IMR-90 (cell line): ENCODE data around the gene CACNB2. TPM values are rescaled to one million over a fixed set of nuclear protein-coding genes. Genes with fewer than 3 reads are reported as not detected.

Experiments used
- ATAC-seq: fragments of 200-7000 bp; cut with Tn5 transposase; 2 replicates; pipeline ENCODE4 v1.9.1; 2020; ENCODE audit warnings: low read depth, mild to moderate bottlenecking, moderate library complexity
- BruUV-seq: library from RNA; stranded (reverse); fragments of 400-500 nt; replicated peaks from 2 replicates; lab custom pipeline; 2021; lab: Mats Ljungman, UMichigan
- CTCF ChIA-PET: fragments of 300-600 bp; formaldehyde crosslinking; extraction: SDS; loops from one replicate; lab custom pipeline; 2021; ENCODE audit warnings: antibody characterized with exemption; lab: Yijun Ruan, JAX
- POLR2A ChIA-PET: fragments of 300-600 bp; sonication (Branson Sonifier 250); formaldehyde crosslinking; loops from one replicate; lab custom pipeline; 2022; ENCODE audit warnings: antibody characterized with exemption; ENCODE audit not compliant: unreplicated experiment; lab: Charles Lee
- DNase-seq: peaks from one replicate; pipeline ENCODE4 v3.0.0; 2013
- H2AFZ ChIP-seq: replicated peaks from 2 replicates; pipeline ENCODE3; 2013; ENCODE audit warnings: low read length, mild to moderate bottlenecking; ENCODE audit not compliant: poor library complexity
- H2AK5ac ChIP-seq: 2 replicates; pipeline ENCODE4 v1.6.1; 2013; ENCODE audit warnings: low read depth, low read length, inconsistent platforms
- H2AK9ac ChIP-seq: replicated peaks from 2 replicates; pipeline ENCODE3; 2013; ENCODE audit warnings: mild to moderate bottlenecking, low read depth, low read length, moderate library complexity; ENCODE audit not compliant: poor library complexity
- H2BK120ac ChIP-seq: 2 replicates; pipeline ENCODE4 v1.6.1; 2013; ENCODE audit warnings: low read depth, low read length, inconsistent platforms
- H2BK15ac ChIP-seq: 3 replicates; pipeline ENCODE4 v1.6.1; 2013; ENCODE audit warnings: low read depth, low read length, inconsistent platforms
- H2BK20ac ChIP-seq: 2 replicates; pipeline ENCODE4 v1.6.1; 2013; ENCODE audit warnings: low read depth, mild to moderate bottlenecking, inconsistent platforms, low read length, moderate library complexity
- H2BK5ac ChIP-seq: 2 replicates; pipeline ENCODE4 v1.6.1; 2013; ENCODE audit warnings: mild to moderate bottlenecking, low read depth, low read length, inconsistent platforms; ENCODE audit not compliant: poor library complexity, severe bottlenecking
- H3K14ac ChIP-seq: replicated peaks from 2 replicates; pipeline ENCODE4 v1.6.1; 2013; ENCODE audit warnings: low read depth, low read length, inconsistent platforms
- H3K18ac ChIP-seq: 2 replicates; pipeline ENCODE4 v1.6.1; 2013; ENCODE audit warnings: low read depth, low read length, control low read depth
- H3K23ac ChIP-seq: 2 replicates; pipeline ENCODE4 v1.6.1; 2013; ENCODE audit warnings: low read depth, low read length, inconsistent platforms
- H3K27ac ChIP-seq: 2 replicates; pipeline ENCODE4 v1.5.1; 2013; ENCODE audit warnings: mild to moderate bottlenecking, control low read depth, low read length; ENCODE audit not compliant: insufficient read depth
- H3K27me3 ChIP-seq: 2 replicates; pipeline ENCODE4 v1.6.1; 2013; ENCODE audit warnings: low read length; ENCODE audit not compliant: control insufficient read depth, insufficient read depth
- H3K36me3 ChIP-seq: 2 replicates; pipeline ENCODE4 v1.6.1; 2013; ENCODE audit warnings: low read length, mixed read lengths; ENCODE audit not compliant: control insufficient read depth, insufficient read depth
- H3K4ac ChIP-seq: 2 replicates; pipeline ENCODE4 v1.6.1; 2013; ENCODE audit warnings: low read depth, low read length, inconsistent platforms
- H3K4me1 ChIP-seq: 2 replicates; pipeline ENCODE4 v1.6.1; 2013; ENCODE audit warnings: low read length, mixed read lengths; ENCODE audit not compliant: control insufficient read depth, insufficient read depth
- H3K4me2 ChIP-seq: 2 replicates; pipeline ENCODE4 v1.6.1; 2013; ENCODE audit warnings: low read depth, mild to moderate bottlenecking, control low read depth, low read length, moderate library complexity
- H3K4me3 ChIP-seq: 2 replicates; pipeline ENCODE4 v1.5.1; 2013; ENCODE audit warnings: low read depth, mild to moderate bottlenecking, control low read depth, low read length, moderate library complexity; ENCODE audit not compliant: insufficient read depth
- H3K56ac ChIP-seq: 2 replicates; pipeline ENCODE4 v1.6.1; 2013; ENCODE audit warnings: low read length, inconsistent platforms; ENCODE audit not compliant: insufficient read depth; ENCODE audit errors: extremely low read depth
- H3K79me1 ChIP-seq, 2 experiments: 2 replicates each; pipeline ENCODE4 v1.6.1; 2013; ENCODE audit warnings: low read length in 2 of 2, inconsistent platforms in 1 of 2, low read depth in 1 of 2
- H3K9ac ChIP-seq: 2 replicates; pipeline ENCODE4 v1.6.1; 2013; ENCODE audit warnings: low read depth, low read length, control low read depth
- H3K9me1 ChIP-seq: 2 replicates; pipeline ENCODE4 v1.6.1; 2013; ENCODE audit warnings: low read length, inconsistent platforms; ENCODE audit not compliant: insufficient read depth
- H3K9me3 ChIP-seq: 2 replicates; pipeline ENCODE4 v1.6.1; 2013; ENCODE audit warnings: low read length; ENCODE audit not compliant: control insufficient read depth, insufficient read depth
- H4K20me1 ChIP-seq: 2 replicates; pipeline ENCODE4 v1.6.1; 2013; ENCODE audit warnings: low read length, inconsistent platforms; ENCODE audit not compliant: insufficient read depth
- H4K5ac ChIP-seq: 2 replicates; pipeline ENCODE4 v1.6.1; 2013; ENCODE audit warnings: mild to moderate bottlenecking, low read depth, low read length, control low read depth
- H4K8ac ChIP-seq, 2 experiments: 2 replicates each; pipeline ENCODE4 v1.6.1; 2013; ENCODE audit warnings: low read depth in 2 of 2, low read length in 2 of 2, control low read depth in 1 of 2, inconsistent platforms in 1 of 2
- H4K91ac ChIP-seq: 2 replicates; pipeline ENCODE4 v1.6.1; 2013; ENCODE audit warnings: low read depth, low read length, inconsistent platforms; ENCODE audit not compliant: insufficient read depth
- FOS ChIP-seq: fragments of 150-350 bp; IDR thresholded peaks from 2 replicates; pipeline ENCODE4 v1.6.1; 2016; ENCODE audit warnings: low read depth, low read length
- MAZ ChIP-seq: IDR thresholded peaks from 2 replicates; pipeline ENCODE4 v1.6.1; 2012; ENCODE audit warnings: low read depth, mild to moderate bottlenecking, low read length, improper control_type of control experiment, moderate library complexity, borderline replicate concordance
- NFE2L2 ChIP-seq: fragments of 150-350 bp; IDR thresholded peaks from 2 replicates; pipeline ENCODE4 v1.6.1; 2016; ENCODE audit warnings: low read depth, mild to moderate bottlenecking, low read length
- RCOR1 ChIP-seq: IDR thresholded peaks from 2 replicates; pipeline ENCODE4 v1.6.1; 2012; ENCODE audit warnings: mild to moderate bottlenecking, low read length, improper control_type of control experiment; ENCODE audit not compliant: insufficient replicate concordance
- RFX5 ChIP-seq: IDR thresholded peaks from 2 replicates; pipeline ENCODE4 v1.8.0; 2012; ENCODE audit warnings: low read depth, mild to moderate bottlenecking, low read length, moderate library complexity
- SMC3 ChIP-seq: fragments of 150-350 bp; IDR thresholded peaks from 2 replicates; pipeline ENCODE4 v1.6.1; 2016; ENCODE audit warnings: low read depth, mild to moderate bottlenecking, antibody characterized with exemption, low read length, moderate library complexity
- WGBS, 2 experiments: methylation state at CpG; one replicate each; pipeline versions ENCODE4 v1.1.5 to v1.1.7; 2013; ENCODE audit warnings: missing lambda C conversion rate in 2 of 2; ENCODE audit not compliant: insufficient read length in 1 of 2; ENCODE audit errors: extremely low coverage in 2 of 2; 5-methylcytosine and 5-hydroxymethylcytosine counted together
- dilution Hi-C: fragments of 300-500 bp; cut with HindIII; formaldehyde crosslinking; loops from one replicate; pipeline ENCODE4 v1.14.3; 2018; ENCODE audit warnings: low sequenced_read_pairs; ENCODE audit not compliant: unreplicated experiment
- in situ Hi-C: fragments of 300-500 bp; cut with MboI; formaldehyde crosslinking; loops from 3 replicates; pipeline ENCODE4 v1.14.3; 2019; ENCODE audit warnings: low sequenced_read_pairs, inconsistent platforms, mixed read lengths
- intact Hi-C: fragments of 100-400 bp; cut with micrococcal nuclease; formaldehyde crosslinking; loops from 2 replicates; pipeline ENCODE4 v1.10.0; 2022
- polyA plus RNA-seq, 3 experiments: library from polyadenylated mRNA; depleted of rRNA; stranded (reverse); fragments of >200 nt; gene quantifications; 2 replicates each; pipeline ENCODE4 v1.2.3, GENCODE V29; 2012; ENCODE audit warnings: low replicate concordance in 1 of 3
- total RNA-seq: library from RNA; depleted of rRNA; stranded (reverse); fragments of >200 nt; gene quantifications from 2 replicates; pipeline ENCODE4 v1.2.3, GENCODE V29; 2012
- TF ChIP-seq, protein P1 (sequence below): fragments of 150-350 bp; IDR thresholded peaks from 2 replicates; pipeline ENCODE4 v1.6.1; 2016; ENCODE audit warnings: low read depth, mild to moderate bottlenecking, low read length, moderate library complexity, borderline replicate concordance

The CACNB2 gene
- total and polyA plus RNA-seq, 2 of the 4 experiments (the other 2 are of a cell fraction): 0.36 TPM

DNA sequence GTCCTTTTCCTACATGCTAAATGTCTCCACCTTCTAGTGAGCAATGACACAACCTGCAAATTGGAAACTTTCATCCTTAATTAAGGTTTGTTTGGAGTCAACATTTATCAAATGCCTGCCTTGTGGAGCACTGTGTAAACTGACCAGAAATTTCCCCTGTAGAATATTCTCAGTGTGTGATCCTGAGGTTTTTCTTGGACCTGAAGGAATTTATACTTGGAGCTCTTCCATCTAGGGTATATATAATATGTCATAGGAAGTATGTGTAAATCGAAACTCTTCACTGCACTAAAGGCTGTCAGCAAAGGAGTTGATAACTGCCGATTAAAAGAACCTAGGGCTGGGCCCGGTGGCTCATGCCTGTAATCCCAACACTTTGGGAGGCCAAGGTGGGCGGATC lies 358.8 kb downstream of the CACNB2 start:
- BruUV-seq: no TSS peak
- Histone ChIP-seq H2BK120ac (no peak overlapping the region), H3K27ac (no peak overlapping the region; the same call in 1 of the 2 replicates), H3K36me3 (no peaks in the 10 kb centered on the region), H2BK15ac (no peak overlapping the region), H4K5ac (no peak overlapping the region), H3K4me3 (no peak overlapping the region), H3K4ac (no peak overlapping the region), H2BK5ac (no peak overlapping the region), H2AK9ac (no peak overlapping the region), H3K4me1 (peaks cover 6% of the 10 kb centered on the region), H3K9me3 (no peaks in the 10 kb centered on the region), H3K18ac (0 out of 2 replicates have a peak overlapping the region, but pooled peaks have one; percentile 47), H2AFZ (no peak overlapping the region), H3K23ac (no peak overlapping the region), H3K56ac (no peak overlapping the region), H2BK20ac (no peak overlapping the region), H3K9ac (no peak overlapping the region), H3K27me3 (no peaks in the 10 kb centered on the region), H3K9me1 (no peaks in the 10 kb centered on the region), H4K91ac (no peak overlapping the region), H3K79me1 (no peaks in the 10 kb centered on the region), H4K8ac (peak overlapping the region in 1 of 2 experiments; percentile 31; a peak in 1 of 4 replicates), H3K4me2 (peak overlapping the region; percentile 37; the same call in 1 of the 2 replicates), H2AK5ac (0 out of 2 replicates have a peak overlapping the region, but pooled peaks have one; percentile 16), H3K14ac (no peak overlapping the region; the same call in 1 of the 2 replicates), H4K20me1 (no peaks in the 10 kb centered on the region)
- ATAC-seq (peak; percentile 56), DNase-seq (peak; percentile 39)
- 51% methylated on average over 3 of the region's 4 CpGs; no CpG with 5 or more reads in 1 of the 2 experiments for WGBS, 2 experiments
- intact Hi-C loops (no loop called here), in situ Hi-C loops (no loop called here), dilution Hi-C loops (no loop called here)
- ChIA-PET POLR2A (no interaction called here), CTCF (no interaction called here)
- TF ChIP-seq SMC3 (no peak), RCOR1 (no peak), MAZ (no peak), RFX5 (no peak), FOS (no peak), NFE2L2 (no peak)
- TF ChIP-seq, protein P1, sequence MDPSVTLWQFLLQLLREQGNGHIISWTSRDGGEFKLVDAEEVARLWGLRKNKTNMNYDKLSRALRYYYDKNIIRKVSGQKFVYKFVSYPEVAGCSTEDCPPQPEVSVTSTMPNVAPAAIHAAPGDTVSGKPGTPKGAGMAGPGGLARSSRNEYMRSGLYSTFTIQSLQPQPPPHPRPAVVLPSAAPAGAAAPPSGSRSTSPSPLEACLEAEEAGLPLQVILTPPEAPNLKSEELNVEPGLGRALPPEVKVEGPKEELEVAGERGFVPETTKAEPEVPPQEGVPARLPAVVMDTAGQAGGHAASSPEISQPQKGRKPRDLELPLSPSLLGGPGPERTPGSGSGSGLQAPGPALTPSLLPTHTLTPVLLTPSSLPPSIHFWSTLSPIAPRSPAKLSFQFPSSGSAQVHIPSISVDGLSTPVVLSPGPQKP: no peak
